ENCODE results near the gene ZNF684. TPM values are rescaled to one million over a fixed set of nuclear protein-coding genes. Genes with fewer than 3 reads are reported as not detected.
"Not testable (repeated sequence)": the region's sequence is repeated elsewhere in the genome, so short reads cannot be mapped to it uniquely, and the experiment has no call there.

ZNF684 gene
- total RNA-seq: 9.7 TPM
- long read RNA-seq, partial matches to known transcripts: 0 of 5 reads
- long read RNA-seq, other reads (novel, unspliced or antisense): 0 of 5 reads

DNA sequence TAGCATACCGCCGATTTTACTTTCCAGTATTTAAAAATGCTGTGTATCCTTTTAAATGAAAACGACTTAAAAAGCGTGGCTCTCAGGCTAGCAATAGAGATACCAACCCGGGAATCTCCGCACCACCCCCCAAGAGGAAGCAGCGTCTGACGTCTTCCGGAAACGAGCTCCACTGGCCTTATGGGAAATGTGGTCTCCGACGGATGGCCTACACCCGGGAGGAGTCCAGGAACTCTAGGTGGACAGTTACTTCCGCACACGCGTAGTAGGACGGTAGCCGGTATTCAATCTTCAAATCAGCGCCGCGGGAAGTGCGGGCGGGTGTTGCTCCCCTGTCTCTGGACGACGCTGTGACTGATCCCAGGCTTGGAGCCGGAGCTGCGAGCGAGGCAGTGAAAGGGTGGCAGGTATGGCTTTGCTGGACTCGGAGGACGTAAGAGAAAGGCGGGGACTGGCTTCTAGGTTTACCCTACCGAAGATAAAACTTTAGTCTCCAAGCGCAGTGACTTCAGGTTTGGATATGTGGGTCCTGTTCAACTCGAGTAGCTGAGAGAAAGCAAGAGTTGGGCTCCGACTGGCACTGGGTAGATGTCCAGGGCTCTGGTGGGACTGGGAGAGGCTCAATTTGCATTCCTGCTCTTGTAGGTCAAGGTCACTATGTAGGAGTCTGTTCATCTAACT is at the start of gene ZNF684:
Gene ZNF684 (plus strand): TSS at position 257 of the 681 bp plus-strand sequence. CDS start 1,530 bp downstream, outside the sequence.
- DNase-seq (ENCODE audit: missing footprints) (peak; percentile 91), ATAC-seq (peak; percentile 100)
- intact Hi-C loops (cut with DNase I): no loop called here

GRCh38 chr1:40495315-40495903 is 36.0 kb upstream of the ZNF684 start:
- DNase-seq (ENCODE audit: missing footprints): no peak
- intact Hi-C loops (cut with DNase I): no loop called here
- ATAC-seq: no peak

DNA sequence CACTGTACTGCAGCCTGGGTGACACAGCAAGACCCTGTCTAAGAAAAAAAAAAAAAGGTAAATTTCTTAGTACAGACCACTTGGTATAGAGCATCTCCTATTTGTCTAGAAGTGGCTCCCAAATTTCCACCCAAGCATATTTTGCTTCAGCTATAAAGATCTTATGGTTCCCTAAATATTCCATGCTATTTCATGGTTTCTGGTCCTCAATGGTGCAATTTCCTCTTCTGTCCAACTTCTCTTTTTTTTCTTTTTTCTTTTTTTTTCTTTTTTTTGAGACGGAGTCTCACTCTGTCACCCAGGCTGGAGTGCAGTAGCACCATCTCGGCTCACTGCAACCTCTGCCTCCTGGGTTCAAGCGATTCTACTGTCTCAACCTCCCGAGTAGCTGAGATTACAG is 28.8 kb upstream of the ZNF684 start:
- ATAC-seq; intact Hi-C loops (cut with DNase I); DNase-seq (ENCODE audit: missing footprints): not testable (repeated sequence)

GRCh38 chr1:40507973-40508372 is 23.5 kb upstream of the ZNF684 start:
- intact Hi-C loops (cut with DNase I): no loop called here
- no peak for DNase-seq (ENCODE audit: missing footprints)
- ATAC-seq: no peak

GRCh38 chr1:40508375-40509341 is 22.8 kb upstream of the ZNF684 start, which contains the start of gene EXO5:
TSS of gene EXO5 (plus strand) at chr1:40508767. CDS start at chr1:40514545, 5,778 bp downstream.
- intact Hi-C loops (cut with DNase I): no loop called here
- ATAC-seq (peak; percentile 99), DNase-seq (ENCODE audit: missing footprints) (peak; percentile 93)

DNA sequence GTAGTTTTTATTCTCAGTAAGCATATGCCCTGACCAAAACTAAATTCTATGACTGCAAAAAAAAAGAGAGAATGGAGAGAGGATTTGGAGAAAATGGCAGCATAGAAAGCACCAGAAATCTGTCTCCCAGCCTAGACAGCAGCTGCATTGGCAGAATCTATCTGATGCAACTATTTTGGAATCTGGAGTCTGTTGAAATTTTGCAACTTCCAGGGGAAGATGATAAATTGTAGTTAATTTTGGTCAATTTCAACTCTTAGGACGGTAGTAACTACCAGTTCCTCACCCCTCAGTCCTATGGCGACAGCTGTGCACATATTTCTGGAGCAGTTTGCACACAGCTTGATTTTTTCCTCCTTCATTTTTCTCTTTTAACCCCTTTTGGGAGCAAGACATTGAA is 11.9 kb upstream of the ZNF684 start:
- no peak for ATAC-seq
- DNase-seq (ENCODE audit: missing footprints): no peak
- intact Hi-C loops (cut with DNase I): no loop called here

DNA sequence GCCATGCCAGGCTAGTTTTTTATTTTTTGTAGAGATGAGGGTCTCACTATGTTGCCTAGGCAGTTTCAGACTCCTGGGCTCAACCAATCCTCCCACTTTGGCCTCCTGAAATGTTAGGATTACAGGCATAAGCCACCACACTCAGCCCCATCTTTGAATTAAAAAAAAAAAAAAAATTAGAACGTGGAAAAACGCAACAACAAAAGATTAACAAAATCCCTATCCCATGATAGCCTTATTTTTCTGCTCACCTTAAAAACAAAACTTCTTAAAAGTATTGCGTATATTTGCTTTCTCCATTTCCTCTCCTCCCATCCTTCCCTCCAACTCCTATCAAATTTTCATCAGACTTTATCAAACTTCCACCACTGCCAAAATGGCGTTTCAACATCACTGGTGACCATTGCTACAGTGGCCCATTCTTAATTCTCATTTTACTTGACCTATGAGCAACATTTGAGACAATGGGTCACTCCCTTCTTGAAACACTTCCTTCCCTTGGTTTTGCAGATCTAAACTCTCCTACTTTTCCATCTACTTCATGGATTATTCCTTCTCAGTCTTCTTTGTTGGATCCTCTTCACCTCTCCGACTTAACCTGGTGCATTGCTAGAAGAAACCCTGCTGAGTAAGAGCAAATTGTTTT is 579 bp upstream of the ZNF684 start:
- ATAC-seq: no peak
- intact Hi-C loops (cut with DNase I): no loop called here
- DNase-seq (ENCODE audit: missing footprints): no peak

DNA sequence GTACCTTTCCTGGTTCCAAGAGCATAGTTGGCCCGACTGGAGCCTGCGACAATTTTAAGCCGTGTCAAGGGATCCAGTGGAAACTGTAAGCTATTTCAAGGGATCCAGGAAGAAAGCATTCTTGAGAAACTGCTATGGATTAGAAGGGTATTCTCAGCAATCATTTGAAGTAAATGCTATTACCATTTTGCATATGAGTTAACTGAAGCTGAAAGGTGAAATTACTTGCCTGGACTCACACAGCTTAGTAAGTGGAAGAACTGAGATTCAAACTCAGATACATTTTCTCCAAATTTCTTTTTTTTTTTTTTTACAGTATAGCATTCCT is 589 bp downstream of the ZNF684 start:
- intact Hi-C loops (cut with DNase I): no loop called here
- DNase-seq (ENCODE audit: missing footprints) (no peak), ATAC-seq (no peak)

- intact Hi-C loops (cut with DNase I): no loop called here
- DNase-seq (ENCODE audit: missing footprints): no peak
- ATAC-seq: no peak
Observed at GRCh38 chr1:40532844-40533424, 1.5 kb downstream of the ZNF684 start.

DNA sequence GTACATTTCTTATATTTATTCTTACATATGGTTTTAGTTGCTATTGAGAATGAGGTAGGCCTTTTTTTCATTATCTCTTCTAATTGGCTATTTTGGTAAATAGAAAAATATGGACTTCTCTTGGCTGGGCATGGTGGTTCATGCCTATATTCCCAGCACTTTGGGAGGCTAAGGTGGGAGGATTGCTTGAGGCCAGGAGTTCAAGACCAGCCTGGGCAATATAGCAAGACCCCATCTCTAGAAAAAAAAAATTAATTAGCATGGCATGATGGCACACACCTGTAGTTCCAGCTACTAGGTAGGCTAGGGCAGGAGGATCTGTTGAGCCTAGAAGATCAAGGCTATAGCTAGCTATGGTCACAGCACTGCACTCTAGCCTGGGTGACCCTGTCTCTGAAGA is 3.2 kb downstream of the ZNF684 start:
- no peak for DNase-seq (ENCODE audit: missing footprints)
- no peak for ATAC-seq
- intact Hi-C loops (cut with DNase I): no loop called here

- intact Hi-C loops (cut with DNase I): no loop called here
- ATAC-seq (no peak), DNase-seq (ENCODE audit: missing footprints) (no peak)
Observed at GRCh38 chr1:40535732-40536131, 4.3 kb downstream of the ZNF684 start.

- intact Hi-C loops (cut with DNase I): no loop called here
- DNase-seq (ENCODE audit: missing footprints): no peak
Observed at GRCh38 chr1:40539338-40539737, 7.9 kb downstream of the ZNF684 start.

DNA sequence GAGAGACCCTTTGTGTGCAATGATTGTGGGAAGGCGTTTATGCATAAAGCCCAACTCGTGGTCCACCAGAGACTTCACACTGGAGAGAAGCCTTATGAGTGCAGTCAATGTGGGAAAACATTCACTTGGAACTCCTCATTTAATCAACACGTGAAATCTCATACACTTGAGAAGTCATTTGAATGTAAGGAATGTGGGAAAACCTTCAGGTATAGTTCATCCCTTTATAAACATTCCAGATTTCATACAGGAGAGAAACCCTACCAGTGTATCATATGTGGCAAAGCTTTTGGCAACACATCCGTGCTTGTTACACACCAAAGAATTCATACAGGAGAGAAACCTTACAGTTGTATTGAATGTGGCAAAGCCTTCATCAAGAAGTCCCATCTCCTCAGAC is 15.5 kb downstream of the ZNF684 start:
- ATAC-seq (no peak), DNase-seq (ENCODE audit: missing footprints) (no peak)
- intact Hi-C loops (cut with DNase I): no loop called here

More at GRCh38 chr1:40539338-40539737, 7.9 kb downstream of the ZNF684 start:
- no peak for ATAC-seq

GRCh38 chr1:40553017-40553416 is 21.6 kb downstream of the ZNF684 start:
- intact Hi-C loops (cut with DNase I): no loop called here
- ATAC-seq: no peak

GRCh38 chr1:40554807-40555206 is 23.4 kb downstream of the ZNF684 start:
- intact Hi-C loops (cut with DNase I); ATAC-seq; DNase-seq (ENCODE audit: missing footprints): not testable (repeated sequence)

More at GRCh38 chr1:40553017-40553416, 21.6 kb downstream of the ZNF684 start:
- DNase-seq (ENCODE audit: missing footprints): no peak

DNA sequence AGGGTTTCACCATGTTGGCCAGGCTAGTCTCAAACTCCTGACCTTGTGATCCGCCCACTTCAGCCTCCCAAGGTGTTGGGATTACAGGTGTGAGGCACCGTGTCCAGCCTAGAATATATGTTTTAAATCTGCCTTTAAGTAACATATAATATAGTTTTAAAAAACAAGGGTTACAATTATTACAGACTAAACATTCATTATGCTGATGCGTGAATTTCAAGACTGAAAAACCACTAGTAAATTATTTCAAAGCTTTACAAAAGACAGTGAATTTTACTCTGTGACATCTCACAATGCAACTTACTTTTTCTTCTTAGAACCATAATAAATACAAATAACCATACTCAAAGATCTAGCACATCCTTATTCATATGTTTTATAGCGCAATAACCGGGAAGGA is 24.7 kb downstream of the ZNF684 start:
- intact Hi-C loops (cut with DNase I): no loop called here
- DNase-seq (ENCODE audit: missing footprints): no peak
- no peak for ATAC-seq

DNA sequence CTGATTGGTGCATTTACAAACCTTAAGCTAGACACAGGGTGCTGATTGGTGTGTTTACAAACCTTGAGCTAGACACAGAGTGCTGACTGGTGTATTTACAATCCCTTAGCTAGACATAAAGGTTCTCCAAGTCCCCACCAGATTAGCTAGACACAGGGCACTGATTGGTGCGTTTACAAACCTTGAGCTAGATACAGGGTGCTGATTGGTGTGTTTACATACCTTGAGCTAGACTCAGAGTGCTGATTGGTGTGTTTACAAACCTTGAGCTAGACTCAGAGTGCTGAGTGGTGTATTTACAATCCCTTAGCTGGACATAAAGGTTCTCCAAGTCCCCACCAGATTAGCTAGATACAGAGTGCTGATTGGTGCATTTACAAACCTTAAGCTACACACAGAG is 26.8 kb downstream of the ZNF684 start:
- intact Hi-C loops (cut with DNase I); ATAC-seq; DNase-seq (ENCODE audit: missing footprints): not testable (repeated sequence)

DNA sequence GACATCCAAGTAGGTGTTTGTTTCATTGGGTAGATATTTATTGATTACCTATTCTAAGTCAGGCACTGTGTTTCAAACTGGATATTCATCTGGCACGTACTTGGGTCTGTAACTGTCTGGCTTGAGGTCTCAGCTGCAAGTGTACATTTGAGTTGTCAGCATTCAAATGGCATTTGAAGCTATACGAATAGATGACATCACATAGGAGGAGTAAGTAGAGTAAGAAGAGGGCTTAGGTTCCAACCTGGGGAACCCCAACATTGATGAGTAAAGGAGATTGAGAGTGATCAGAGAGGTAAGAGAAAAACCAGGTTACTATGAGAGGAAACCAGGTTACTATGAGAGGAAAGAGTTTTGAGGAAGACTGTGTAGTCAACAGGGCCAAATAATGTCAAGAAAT is 30.7 kb downstream of the ZNF684 start:
- DNase-seq (ENCODE audit: missing footprints) (no peak), ATAC-seq (no peak)
- intact Hi-C loops (cut with DNase I): no loop called here

- intact Hi-C loops (cut with DNase I): no loop called here
- ATAC-seq (no peak), DNase-seq (ENCODE audit: missing footprints) (no peak)
Observed at GRCh38 chr1:40563266-40563665, 31.8 kb downstream of the ZNF684 start.
